VCaP (cell line): ENCODE data around the gene ZC2HC1C.

Source experiments
- H3K27ac ChIP-seq: fragments of 450-650 bp; 2 replicates; pipeline ENCODE4 v1.5.1; 2017
- TF ChIP-seq, protein P1 (sequence below): fragments of 450-650 bp; conservative IDR thresholded peaks from 2 replicates; pipeline ENCODE4 v1.5.1; 2017; ENCODE audit warnings: mild to moderate bottlenecking, moderate library complexity

The ZC2HC1C gene

DNA sequence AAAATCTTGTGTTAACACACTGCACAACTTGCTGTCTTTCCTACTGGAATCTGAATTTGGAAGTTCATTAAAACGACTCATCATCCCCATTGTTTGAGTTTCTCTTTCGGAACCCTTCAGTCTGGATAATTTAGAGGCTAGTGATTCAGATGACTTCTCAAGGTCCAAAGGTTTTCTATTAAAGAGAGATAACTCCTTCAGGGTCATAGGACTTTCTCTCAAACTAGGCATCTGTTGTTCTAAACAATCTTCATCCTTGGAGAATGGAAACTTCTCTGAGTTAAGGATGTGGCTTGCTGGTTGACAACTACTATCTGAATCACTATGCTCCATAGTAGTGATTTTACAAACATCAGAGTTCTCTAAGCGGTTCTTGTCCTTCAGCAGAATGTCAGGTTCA, 22.5 kb upstream of the ZC2HC1C start:
- TF ChIP-seq, protein P1, sequence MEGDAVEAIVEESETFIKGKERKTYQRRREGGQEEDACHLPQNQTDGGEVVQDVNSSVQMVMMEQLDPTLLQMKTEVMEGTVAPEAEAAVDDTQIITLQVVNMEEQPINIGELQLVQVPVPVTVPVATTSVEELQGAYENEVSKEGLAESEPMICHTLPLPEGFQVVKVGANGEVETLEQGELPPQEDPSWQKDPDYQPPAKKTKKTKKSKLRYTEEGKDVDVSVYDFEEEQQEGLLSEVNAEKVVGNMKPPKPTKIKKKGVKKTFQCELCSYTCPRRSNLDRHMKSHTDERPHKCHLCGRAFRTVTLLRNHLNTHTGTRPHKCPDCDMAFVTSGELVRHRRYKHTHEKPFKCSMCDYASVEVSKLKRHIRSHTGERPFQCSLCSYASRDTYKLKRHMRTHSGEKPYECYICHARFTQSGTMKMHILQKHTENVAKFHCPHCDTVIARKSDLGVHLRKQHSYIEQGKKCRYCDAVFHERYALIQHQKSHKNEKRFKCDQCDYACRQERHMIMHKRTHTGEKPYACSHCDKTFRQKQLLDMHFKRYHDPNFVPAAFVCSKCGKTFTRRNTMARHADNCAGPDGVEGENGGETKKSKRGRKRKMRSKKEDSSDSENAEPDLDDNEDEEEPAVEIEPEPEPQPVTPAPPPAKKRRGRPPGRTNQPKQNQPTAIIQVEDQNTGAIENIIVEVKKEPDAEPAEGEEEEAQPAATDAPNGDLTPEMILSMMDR: no peak
- no peak overlapping the region for H3K27ac ChIP-seq

DNA sequence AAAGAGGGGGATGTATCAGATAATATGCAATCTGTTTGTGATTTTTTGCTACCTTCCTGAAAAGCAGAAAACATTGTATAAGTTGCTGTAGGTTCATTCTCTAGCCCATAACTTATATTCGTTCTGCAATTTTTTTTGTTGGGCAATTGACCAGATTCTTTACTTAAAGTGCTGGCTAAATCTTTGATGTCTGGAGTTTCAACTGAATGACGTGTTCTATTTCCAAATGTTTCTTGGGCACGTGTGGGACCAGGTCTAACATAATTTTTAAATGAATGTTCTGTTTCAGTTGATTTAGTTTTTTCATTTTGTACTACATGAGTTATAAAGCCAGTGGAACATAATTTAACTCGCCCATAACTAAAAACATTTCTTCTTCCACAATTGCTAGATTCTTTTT, 21.9 kb upstream of the ZC2HC1C start:
- no peak overlapping the region for H3K27ac ChIP-seq
- TF ChIP-seq, protein P1: no peak

DNA sequence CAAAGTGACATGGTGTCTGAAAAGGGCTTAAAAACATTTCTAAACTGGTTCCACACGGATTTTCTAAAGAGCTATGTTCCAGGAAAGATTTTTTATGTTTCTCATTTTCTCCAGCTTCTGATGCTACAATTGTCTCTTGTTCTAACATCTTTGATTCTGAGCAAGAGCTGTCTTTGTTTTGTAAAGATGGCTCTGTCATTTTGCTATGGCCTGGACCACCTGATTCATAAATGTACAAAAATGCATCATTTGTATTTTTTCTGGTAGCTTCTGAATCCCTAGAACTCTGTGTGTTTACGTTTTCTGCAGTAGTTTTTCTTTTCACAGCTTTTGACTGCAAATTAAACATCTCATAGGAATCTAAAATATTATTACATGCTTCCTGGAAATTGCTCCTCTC, 21.3 kb upstream of the ZC2HC1C start:
- TF ChIP-seq, protein P1: no peak

DNA sequence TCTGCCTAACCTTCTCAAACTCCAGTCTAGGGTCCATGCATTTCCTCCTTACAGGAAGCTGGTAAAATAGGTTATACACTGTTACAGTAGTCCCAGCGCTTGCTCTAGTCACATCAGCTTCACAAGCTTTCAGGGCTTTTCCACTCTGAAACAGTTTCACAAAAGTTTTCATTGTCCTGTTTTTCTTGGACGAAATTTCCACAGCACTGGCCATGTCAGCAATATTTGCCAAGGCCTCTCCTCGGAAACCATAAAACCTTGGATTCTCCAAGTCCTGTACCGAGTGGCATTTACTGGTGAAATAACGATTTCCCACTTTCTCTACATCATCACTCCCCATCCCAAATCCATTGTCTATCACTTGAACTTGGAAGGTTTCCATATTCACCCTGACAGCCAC, 20.3 kb upstream of the ZC2HC1C start:
- TF ChIP-seq, protein P1: no peak
- no peak overlapping the region for H3K27ac ChIP-seq

More for the DNA sequence above, 21.3 kb upstream of the ZC2HC1C start:
- no peak overlapping the region for H3K27ac ChIP-seq

DNA sequence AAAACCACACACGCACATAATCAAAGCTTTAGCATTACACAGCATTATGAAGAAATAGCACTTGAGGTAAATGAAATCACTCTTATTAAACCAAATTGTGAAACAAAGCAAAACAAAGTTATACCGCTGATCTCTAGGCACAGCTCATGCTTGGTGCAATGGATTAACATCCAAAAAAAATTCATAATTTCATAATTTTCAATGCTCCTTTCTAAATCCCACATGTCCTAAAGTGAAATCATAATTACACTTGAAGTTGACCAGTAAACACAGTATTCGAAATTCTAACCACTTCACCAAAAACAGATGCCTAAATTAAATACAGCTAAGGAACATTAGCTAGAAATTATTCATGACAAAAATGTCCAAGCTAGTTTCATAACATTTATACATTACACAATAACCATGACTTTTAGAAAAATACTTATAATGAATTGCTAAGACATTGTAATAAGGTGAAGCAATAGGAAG, 19.7 kb upstream of the ZC2HC1C start:
- H3K27ac ChIP-seq: no peak overlapping the region
- TF ChIP-seq, protein P1: no peak

DNA sequence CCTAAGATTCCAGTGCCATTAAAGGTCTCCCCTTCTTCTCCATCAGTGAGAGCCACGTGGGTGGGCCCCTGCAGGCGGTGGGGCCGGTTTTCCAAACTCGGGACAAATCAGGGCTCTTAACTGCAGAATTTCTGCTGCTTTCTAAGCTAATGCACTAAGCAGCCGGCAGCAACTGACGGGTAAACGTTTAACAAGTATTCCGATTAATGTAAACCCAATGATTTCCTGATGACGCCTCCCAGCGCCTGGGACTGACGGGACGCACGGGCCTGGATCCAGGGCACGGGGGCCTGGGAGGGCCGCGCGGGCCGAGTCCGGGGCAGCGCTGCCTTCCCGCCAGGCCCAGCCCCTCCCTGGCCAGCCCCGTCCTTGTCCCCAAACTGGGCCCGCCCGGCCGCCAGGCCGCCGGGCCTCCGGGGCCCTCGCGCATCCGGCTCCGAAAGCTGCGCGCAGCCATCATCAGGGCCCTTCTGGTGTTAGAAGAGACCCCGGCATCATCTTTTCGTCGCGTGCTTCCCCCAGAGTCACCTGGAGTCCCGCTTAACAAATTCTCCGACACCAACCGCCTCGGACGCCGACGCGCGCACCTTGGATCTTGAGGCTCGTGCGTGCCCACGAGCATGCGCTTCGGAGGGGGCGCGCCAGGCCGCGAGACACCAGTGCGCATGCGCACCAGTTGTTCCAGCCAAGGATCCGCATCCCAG, 18.4 kb upstream of the ZC2HC1C start, which contains the start of gene MLH3:
Gene MLH3 (minus strand): TSS at position 616 of the 704 bp plus-strand sequence. CDS start 1,812 bp downstream, outside the sequence.
- peak within 1 kb of the TSS; percentile 89 for H3K27ac ChIP-seq
- TF ChIP-seq, protein P1: no peak

DNA sequence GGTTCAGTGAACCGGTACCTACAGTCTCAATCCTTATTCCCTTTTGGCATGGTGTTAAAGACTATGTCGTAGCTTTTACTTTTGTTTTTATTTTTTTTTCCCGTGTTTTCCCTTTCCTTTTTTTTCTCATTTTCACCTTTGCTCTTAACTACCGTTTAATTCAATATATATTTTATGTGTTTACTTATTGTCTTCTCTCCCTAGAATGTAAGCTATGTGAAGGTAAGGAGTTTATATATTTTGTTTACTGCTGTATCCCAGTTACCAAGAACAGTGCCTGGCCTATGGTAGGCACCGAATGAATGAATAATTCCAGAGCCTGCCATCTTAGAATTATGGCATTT, 17.9 kb upstream of the ZC2HC1C start:
- TF ChIP-seq, protein P1: no peak
- peak overlapping the region; percentile 89 for H3K27ac ChIP-seq
